Measurements from ENCODE around the gene NRAP. TPM values are rescaled to one million over a fixed set of nuclear protein-coding genes. Genes with fewer than 3 reads are reported as not detected.

Gene NRAP
- total RNA-seq, 1 donor from 2014 or later = not detected

DNA sequence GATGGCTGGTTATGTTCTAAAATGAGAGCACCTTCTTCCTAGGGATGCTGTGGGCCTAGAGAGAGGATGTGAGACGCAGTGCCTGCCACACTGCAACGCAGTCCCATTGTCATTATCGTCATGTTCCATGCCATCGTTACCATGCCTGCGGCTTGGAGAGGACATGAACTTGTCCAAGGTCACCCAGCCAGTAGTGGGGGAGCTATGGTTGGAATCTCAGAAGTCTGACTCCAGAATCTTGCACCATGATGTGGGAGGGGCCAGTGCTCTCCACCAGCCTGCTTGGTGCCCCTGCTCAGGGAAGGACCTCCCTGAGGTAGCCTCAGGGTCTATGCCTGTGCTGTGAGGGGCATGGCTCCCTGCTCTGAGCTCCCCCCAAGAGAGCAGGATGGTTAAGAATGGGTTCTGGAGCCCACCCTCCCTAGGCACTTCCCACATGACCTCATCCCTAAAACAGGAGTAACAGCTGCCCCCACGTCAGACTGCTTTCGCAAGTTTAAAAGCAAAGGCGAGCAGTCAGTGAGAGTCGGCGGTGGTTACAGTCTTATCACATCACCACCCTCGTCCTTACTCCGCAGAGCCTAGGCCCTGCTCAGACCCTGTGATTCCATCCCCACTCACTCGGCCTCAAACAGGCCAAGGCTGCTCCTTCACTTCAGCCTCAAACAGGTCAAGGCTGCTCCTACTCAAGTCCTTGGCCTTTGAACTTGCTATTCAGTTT is 60.6 kb downstream of the NRAP start:
- H3K9me3 Mint-ChIP-seq (ENCODE audit: unreplicated experiment) = no peaks in the 10 kb centered on the region
- TF ChIP-seq CTCF (IDR thresholded peaks at IDR 0.05; ENCODE audit: unreplicated experiment) = no peak
- DNase-seq (ENCODE audit: low spot score) = no peak
- peaks cover 3% of the 10 kb centered on the region for H3K27me3 Mint-ChIP-seq (ENCODE audit: unreplicated experiment)
- no peak overlapping the region for H3K27ac Mint-ChIP-seq (ENCODE audit: unreplicated experiment)
- no peak overlapping the region for H3K4me3 Mint-ChIP-seq (ENCODE audit: unreplicated experiment)
- no peaks in the 10 kb centered on the region for H3K36me3 Mint-ChIP-seq (ENCODE audit: low read depth, unreplicated experiment)
- no peaks in the 10 kb centered on the region for H3K4me1 Mint-ChIP-seq (ENCODE audit: unreplicated experiment)

DNA sequence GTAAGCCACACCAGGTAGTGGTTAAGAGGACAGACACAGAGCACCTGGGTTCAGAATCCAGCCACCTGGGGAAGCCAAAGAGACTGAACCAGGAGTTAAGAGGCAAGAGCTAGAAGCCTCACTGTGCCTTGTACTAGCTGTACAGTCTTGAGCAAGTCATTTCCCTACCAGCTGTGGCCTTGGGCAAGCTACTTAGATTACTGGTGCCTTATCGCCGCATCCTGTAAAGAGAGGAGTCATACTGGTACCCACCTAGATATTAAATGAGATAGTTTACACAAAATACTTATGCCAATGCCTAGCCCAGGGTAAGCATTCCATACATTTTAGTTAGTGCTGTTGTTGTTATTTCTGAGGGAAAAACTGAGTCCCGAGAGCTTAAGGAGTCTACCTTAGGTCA is 63.3 kb downstream of the NRAP start:
- no peak for DNase-seq (ENCODE audit: low spot score)
- Mint-ChIP-seq H3K36me3 (ENCODE audit: low read depth, unreplicated experiment) (no peaks in the 10 kb centered on the region), H3K27ac (ENCODE audit: unreplicated experiment) (no peak overlapping the region), H3K9me3 (ENCODE audit: unreplicated experiment) (no peaks in the 10 kb centered on the region), H3K4me3 (ENCODE audit: unreplicated experiment) (no peak overlapping the region), H3K27me3 (ENCODE audit: unreplicated experiment) (peaks cover 6% of the 10 kb centered on the region), H3K4me1 (ENCODE audit: unreplicated experiment) (no peaks in the 10 kb centered on the region)
- no peak for TF ChIP-seq CTCF (IDR thresholded peaks at IDR 0.05; ENCODE audit: unreplicated experiment)

GRCh38 chr10:113594652-113595051 is 69.2 kb downstream of the NRAP start:
- DNase-seq (ENCODE audit: low spot score) = no peak
- Mint-ChIP-seq H3K4me3 (ENCODE audit: unreplicated experiment) (no peak overlapping the region), H3K27ac (ENCODE audit: unreplicated experiment) (no peak overlapping the region), H3K9me3 (ENCODE audit: unreplicated experiment) (no peaks in the 10 kb centered on the region), H3K4me1 (ENCODE audit: unreplicated experiment) (no peaks in the 10 kb centered on the region), H3K36me3 (ENCODE audit: low read depth, unreplicated experiment) (no peaks in the 10 kb centered on the region), H3K27me3 (ENCODE audit: unreplicated experiment) (peaks cover 3% of the 10 kb centered on the region)
- TF ChIP-seq CTCF (IDR thresholded peaks at IDR 0.05; ENCODE audit: unreplicated experiment) = no peak

GRCh38 chr10:113592380-113592779 is 71.5 kb downstream of the NRAP start:
- H3K4me3 Mint-ChIP-seq (ENCODE audit: unreplicated experiment) = no peak overlapping the region
- H3K27ac Mint-ChIP-seq (ENCODE audit: unreplicated experiment) = no peak overlapping the region
- peaks cover 2% of the 10 kb centered on the region for H3K27me3 Mint-ChIP-seq (ENCODE audit: unreplicated experiment)
- DNase-seq (ENCODE audit: low spot score) = no peak
- no peaks in the 10 kb centered on the region for H3K9me3 Mint-ChIP-seq (ENCODE audit: unreplicated experiment)
- no peaks in the 10 kb centered on the region for H3K4me1 Mint-ChIP-seq (ENCODE audit: unreplicated experiment)
- no peaks in the 10 kb centered on the region for H3K36me3 Mint-ChIP-seq (ENCODE audit: low read depth, unreplicated experiment)
- no peak for TF ChIP-seq CTCF (IDR thresholded peaks at IDR 0.05; ENCODE audit: unreplicated experiment)

DNA sequence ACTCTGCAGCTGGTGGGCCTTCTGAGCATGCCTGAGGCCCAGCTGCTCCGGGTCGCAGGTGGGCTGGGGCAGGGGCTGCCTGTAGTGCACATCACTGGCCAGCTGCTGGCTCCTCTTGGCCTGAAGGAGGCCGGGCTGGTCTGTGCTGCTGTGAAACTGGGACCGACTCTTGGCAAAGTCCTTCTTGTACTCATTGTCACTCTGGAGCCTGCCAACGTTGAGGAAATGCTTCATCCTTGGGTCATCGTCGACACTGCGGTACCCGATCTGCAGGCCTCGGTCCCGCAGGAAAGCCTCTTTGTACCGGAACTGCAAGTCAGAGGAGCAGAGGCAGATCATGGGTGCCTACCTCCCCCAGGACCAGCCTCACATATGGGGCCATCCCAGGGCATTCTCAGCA is 73.3 kb downstream of the NRAP start:
- no peaks in the 10 kb centered on the region for H3K36me3 Mint-ChIP-seq (ENCODE audit: low read depth, unreplicated experiment)
- H3K27me3 Mint-ChIP-seq (ENCODE audit: unreplicated experiment) = peaks cover under 1% of the 10 kb centered on the region
- no peak for TF ChIP-seq CTCF (IDR thresholded peaks at IDR 0.05; ENCODE audit: unreplicated experiment)
- no peaks in the 10 kb centered on the region for H3K4me1 Mint-ChIP-seq (ENCODE audit: unreplicated experiment)
- no peaks in the 10 kb centered on the region for H3K9me3 Mint-ChIP-seq (ENCODE audit: unreplicated experiment)
- DNase-seq (ENCODE audit: low spot score) = no peak
- H3K4me3 Mint-ChIP-seq (ENCODE audit: unreplicated experiment) = no peak overlapping the region
- no peak overlapping the region for H3K27ac Mint-ChIP-seq (ENCODE audit: unreplicated experiment)
